Aorta (tissue), 5 donors: ENCODE results near the gene NMNAT2. TPM values are rescaled to one million over a fixed set of nuclear protein-coding genes. Genes with fewer than 3 reads are reported as not detected.

Source experiments
- ATAC-seq: fragments of 200-7000 bp; cut with Tn5 transposase; one replicate; pipeline ENCODE4 v1.9.1; 2022; ENCODE audit warnings: moderate library complexity; ENCODE audit not compliant: low FRiP score
- DNase-seq, 2 donors: peaks; one replicate each; pipeline ENCODE4 v3.0.0-alpha.2; 2020
- H3K27ac ChIP-seq, 2 donors: one replicate each; pipeline ENCODE4 v1.5.1; 2013; ENCODE audit warnings: low read length in 2 of 2, mild to moderate bottlenecking in 2 of 2, moderate library complexity in 2 of 2, control low read depth in 1 of 2, inconsistent platforms in 1 of 2, low read depth in 1 of 2
- H3K27me3 ChIP-seq, 2 donors: one replicate each; pipeline ENCODE4 v1.6.1; 2013; ENCODE audit warnings: control low read depth in 1 of 2, low read length in 1 of 2, mild to moderate bottlenecking in 1 of 2, moderate library complexity in 1 of 2; ENCODE audit not compliant: insufficient read depth in 2 of 2, control insufficient read depth in 1 of 2
- H3K36me3 ChIP-seq, 2 donors: one replicate each; pipeline ENCODE4 v1.6.1; 2013; ENCODE audit warnings: control low read depth in 1 of 2, low read length in 1 of 2, mild to moderate bottlenecking in 1 of 2; ENCODE audit not compliant: insufficient read depth in 2 of 2, control insufficient read depth in 1 of 2
- H3K4me1 ChIP-seq, 2 donors: one replicate each; pipeline ENCODE4 v1.6.1; 2013; ENCODE audit warnings: low read length in 2 of 2, control low read depth in 1 of 2, mild to moderate bottlenecking in 1 of 2, moderate library complexity in 1 of 2; ENCODE audit not compliant: insufficient read depth in 2 of 2, control insufficient read depth in 1 of 2
- H3K4me3 ChIP-seq, 2 donors: one replicate each; pipeline ENCODE4 v1.5.1; 2013; ENCODE audit warnings: low read length in 2 of 2, control low read depth in 1 of 2, mild to moderate bottlenecking in 1 of 2
- H3K9me3 ChIP-seq: one replicate; pipeline ENCODE4 v1.6.1; 2013; ENCODE audit warnings: mild to moderate bottlenecking, low read length; ENCODE audit not compliant: control insufficient read depth
- WGBS, 2 donors: extraction: QIAGEN DNeasy Blood & Tissue Kit; methylation state at CpG; one replicate each; pipeline ENCODE4 v1.1.7; 2013; 5-methylcytosine and 5-hydroxymethylcytosine counted together
- intact Hi-C, 2 donors: fragments of 100-400 bp; cut with DNase I; formaldehyde crosslinking; loops; one replicate each; pipeline versions ENCODE4 v1.14.2 to v1.15.0; 2022
- polyA plus RNA-seq, 2 donors: library from polyadenylated mRNA; stranded (reverse); fragments of 200-250 nt; gene quantifications; one replicate each; pipeline ENCODE4 v1.2.3, GENCODE V29; 2013
- total RNA-seq, 2 donors: library from RNA; stranded (reverse); fragmentation: NEBNext Ultra II Directional; extraction: Animal tissue kit (Norgen Biotek cat#: 25700); gene quantifications; one replicate each; pipeline ENCODE4 v1.2.1, GENCODE V29; 2021
- donor health status: healthy with polysubstance abuse.
- donor health status: Bipolar disorder and iron deficiency.
- donor health status: DM: no; HTN: no; CAD: no.
- donor health status: DM: no; HTN: no; CAD: no.
- donor health status: DM: yes; HTN: yes; CAD: no.

NMNAT2 gene
- total and polyA plus RNA-seq, 4 donors, result 0.25 to 2.8 (median 1.3) TPM; not detected in 1

GRCh38 chr1:183203094-183203493 lies 215.1 kb downstream of the NMNAT2 start:
- 58 to 64% methylated on average over 3 of the region's 3 CpGs for WGBS, 2 donors
- Histone ChIP-seq H3K27me3 (no peaks in the 10 kb centered on the region), H3K4me3 (no peak overlapping the region), H3K27ac (no peak overlapping the region), H3K4me1 (no peaks in the 10 kb centered on the region), H3K36me3 (no peaks in the 10 kb centered on the region), H3K9me3 (no peaks in the 10 kb centered on the region)
- intact Hi-C loops, result no loop called here
- no peak for ATAC-seq
- no peak for DNase-seq

DNA sequence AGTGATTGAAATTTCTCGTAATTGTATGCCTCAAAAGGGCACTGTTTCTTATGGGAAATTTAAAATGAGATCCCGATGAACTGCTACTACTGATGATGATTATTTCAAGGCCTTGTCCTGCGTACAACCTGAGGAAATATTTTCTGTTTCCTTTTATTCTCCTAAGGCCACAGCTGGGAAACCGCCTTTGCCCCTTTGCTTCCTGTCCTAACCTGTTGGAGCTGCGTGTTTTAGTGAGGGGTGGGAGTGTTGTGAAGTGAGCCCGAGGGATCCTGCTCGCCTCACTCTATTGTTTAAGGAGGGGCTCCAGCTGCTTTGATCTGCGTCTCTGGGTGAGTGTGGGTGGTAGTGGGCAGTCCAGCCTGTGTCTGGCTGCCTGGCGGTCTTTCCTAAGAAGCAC lies 217.7 kb downstream of the NMNAT2 start:
- DNase-seq (no peak), ATAC-seq (no peak)
- H3K27me3 ChIP-seq, result no peaks in the 10 kb centered on the region
- no peak overlapping the region for H3K27ac ChIP-seq
- H3K9me3 ChIP-seq, result no peaks in the 10 kb centered on the region
- no peaks in the 10 kb centered on the region for H3K36me3 ChIP-seq
- WGBS, 2 donors, result 84 to 93% methylated on average over 9 of the region's 9 CpGs
- intact Hi-C loops, result no loop called here
- no peak overlapping the region for H3K4me3 ChIP-seq
- H3K4me1 ChIP-seq, result no peaks in the 10 kb centered on the region

DNA sequence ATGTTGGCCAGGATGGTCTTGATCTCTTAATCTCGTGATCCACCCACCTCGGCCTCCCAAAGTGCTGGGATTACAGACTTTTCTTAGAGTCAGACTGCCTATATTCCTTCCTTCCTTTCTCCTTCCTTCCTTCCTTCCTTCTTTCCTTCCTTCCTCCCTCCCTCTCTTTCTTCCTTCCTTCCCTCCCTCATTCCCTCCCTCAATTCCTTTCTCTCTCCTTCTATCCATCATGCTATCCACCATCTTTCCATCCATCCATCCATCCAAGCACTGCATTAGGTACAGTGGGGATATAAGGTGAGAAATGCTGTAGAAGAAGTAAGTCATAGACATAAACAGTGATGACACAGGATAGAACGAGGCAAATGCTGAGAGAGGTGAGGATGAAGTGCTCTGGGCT lies 218.9 kb downstream of the NMNAT2 start:
- no peak for DNase-seq
- Histone ChIP-seq H3K27ac (no peak overlapping the region), H3K4me1 (peaks cover 0 to 2% of the 10 kb centered on the region in 2 donors), H3K36me3 (no peaks in the 10 kb centered on the region), H3K4me3 (no peak overlapping the region), H3K9me3 (no peaks in the 10 kb centered on the region), H3K27me3 (no peaks in the 10 kb centered on the region)
- WGBS, 2 donors, result 93 to 95% methylated on average over 3 of the region's 3 CpGs
- intact Hi-C loops, result no loop called here
- ATAC-seq, result no peak

DNA sequence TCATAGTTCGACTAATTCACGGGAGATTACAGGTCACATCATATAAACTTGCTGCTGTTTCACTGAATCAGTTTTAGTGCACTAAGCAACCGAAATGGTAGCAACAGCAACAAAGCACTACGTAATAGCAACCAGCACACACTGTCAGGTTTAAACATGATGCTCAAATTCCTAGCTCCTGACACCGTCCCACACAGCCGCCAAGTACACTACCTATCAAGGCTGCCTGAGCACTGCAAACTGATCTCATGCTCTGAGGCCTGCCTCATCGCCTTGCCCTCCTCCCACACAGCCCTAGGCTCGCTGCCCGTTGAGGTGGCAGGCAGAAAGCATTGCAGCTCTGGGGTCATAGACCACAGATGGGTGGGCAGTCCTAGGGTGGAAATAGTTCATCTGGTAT lies 219.7 kb downstream of the NMNAT2 start:
- Histone ChIP-seq H3K27ac (no peak overlapping the region), H3K27me3 (no peaks in the 10 kb centered on the region), H3K4me1 (peaks cover 0 to 2% of the 10 kb centered on the region in 2 donors), H3K9me3 (no peaks in the 10 kb centered on the region), H3K4me3 (no peak overlapping the region), H3K36me3 (no peaks in the 10 kb centered on the region)
- DNase-seq (no peak), ATAC-seq (no peak)
- intact Hi-C loops, result no loop called here
- 68 to 82% methylated on average over 9 of the region's 9 CpGs for WGBS, 2 donors

Other genes with a start within 250 kb of the NMNAT2 start
- gene LAMC2, start 232.1 kb downstream of the NMNAT2 start, total RNA-seq, result under 1 TPM; 0.90 to 0.91 TPM
- gene LAMC2, start 232.1 kb downstream of the NMNAT2 start, polyA plus RNA-seq, result 1 to 10 TPM; 1.0 to 1.2 TPM
- gene SMG7, start 54.1 kb upstream of the NMNAT2 start, total RNA-seq, result 10 to 100 TPM; 31.0 to 51.0 TPM
- 10 to 100 TPM in 1 of 2 donors, 1 to 10 TPM in 1; 7.4 to 17.1 TPM for gene SMG7, start 54.1 kb upstream of the NMNAT2 start, polyA plus RNA-seq
- gene NCF2, start 172.1 kb upstream of the NMNAT2 start, total RNA-seq, result 10 to 100 TPM; 17.0 to 28.0 TPM
- 10 to 100 TPM in 1 of 2 donors, 1 to 10 TPM in 1; 2.2 to 19.8 TPM for gene NCF2, start 172.1 kb upstream of the NMNAT2 start, polyA plus RNA-seq
- gene ARPC5, start 217.4 kb upstream of the NMNAT2 start, total RNA-seq, result 100 to 1,000 TPM; 115 to 131 TPM
- gene ARPC5, start 217.4 kb upstream of the NMNAT2 start, polyA plus RNA-seq, result 100 to 1,000 TPM in 1 of 2 donors, 10 to 100 TPM in 1; 90.6 to 162 TPM
- gene APOBEC4, start 234.9 kb upstream of the NMNAT2 start, total RNA-seq, result not detected
- gene APOBEC4, start 234.9 kb upstream of the NMNAT2 start, polyA plus RNA-seq, result not detected